DMS 273 (cell line): ENCODE results near the gene MATK.

ENCODE experiments used
- DNase-seq: peaks from one replicate; lab custom pipeline; 2025; ENCODE audit not compliant: unreplicated experiment; lab: John Stamatoyannopoulos, UW

Gene MATK

GRCh38 chr19:3753631-3754410, 32.4 kb downstream of the MATK start:
- no peak for DNase-seq

GRCh38 chr19:3752492-3752891, 33.7 kb downstream of the MATK start:
- DNase-seq, result no peak

GRCh38 chr19:3751236-3751635, 34.9 kb downstream of the MATK start:
- DNase-seq, result no peak

- no peak for DNase-seq
Measured at GRCh38 chr19:3750211-3750610, 36.0 kb downstream of the MATK start.

- no peak for DNase-seq
Measured at GRCh38 chr19:3748965-3749364, 37.2 kb downstream of the MATK start.

GRCh38 chr19:3746371-3747056, 39.7 kb downstream of the MATK start:
- no peak for DNase-seq

GRCh38 chr19:3745363-3746045, 40.7 kb downstream of the MATK start:
- DNase-seq, result no peak

GRCh38 chr19:3743486-3743885, 42.7 kb downstream of the MATK start:
- peak; percentile 69 for DNase-seq

GRCh38 chr19:3740431-3740830, 45.8 kb downstream of the MATK start:
- no peak for DNase-seq

- DNase-seq, result no peak
Measured at GRCh38 chr19:3738477-3739220, 47.5 kb downstream of the MATK start.

- no peak for DNase-seq
Measured at GRCh38 chr19:3737487-3738205, 48.5 kb downstream of the MATK start.

- no peak for DNase-seq
Measured at GRCh38 chr19:3736106-3736724, 50.0 kb downstream of the MATK start.

- no peak for DNase-seq
Measured at GRCh38 chr19:3734310-3734600, 51.9 kb downstream of the MATK start.

GRCh38 chr19:3733549-3734309, 52.5 kb downstream of the MATK start:
- no peak for DNase-seq

GRCh38 chr19:3732108-3732507, 54.1 kb downstream of the MATK start:
- no peak for DNase-seq

- no peak for DNase-seq
Measured at GRCh38 chr19:3730457-3730958, 55.7 kb downstream of the MATK start.
